IPS-20b (cell line): ENCODE results near the gene ADAMTS18.

Source experiments
- H3K27ac ChIP-seq: one replicate; pipeline ENCODE4 v1.5.1; 2013; ENCODE audit warnings: low read length
- H3K27me3 ChIP-seq: 2 replicates; pipeline ENCODE4 v1.6.1; 2013; ENCODE audit warnings: mild to moderate bottlenecking, low read length, inconsistent platforms; ENCODE audit not compliant: insufficient read depth
- H3K36me3 ChIP-seq: 2 replicates; pipeline ENCODE4 v1.6.1; 2013; ENCODE audit warnings: low read depth, mild to moderate bottlenecking, inconsistent platforms, low read length, moderate library complexity; ENCODE audit not compliant: insufficient read depth
- H3K4me1 ChIP-seq: 2 replicates; pipeline ENCODE4 v1.6.1; 2013; ENCODE audit warnings: mild to moderate bottlenecking, control low read depth, inconsistent platforms, low read length, moderate library complexity; ENCODE audit not compliant: insufficient read depth
- H3K4me3 ChIP-seq: 2 replicates; pipeline ENCODE4 v1.5.1; 2013; ENCODE audit warnings: mild to moderate bottlenecking, low read length, inconsistent platforms
- H3K9ac ChIP-seq: 2 replicates; pipeline ENCODE4 v1.6.1; 2013; ENCODE audit warnings: low read depth, mild to moderate bottlenecking, inconsistent platforms, low read length, moderate library complexity
- H3K9me3 ChIP-seq: 2 replicates; pipeline ENCODE4 v1.6.1; 2013; ENCODE audit warnings: mild to moderate bottlenecking, low read depth, low read length, inconsistent platforms; ENCODE audit not compliant: insufficient read depth

Gene ADAMTS18

DNA sequence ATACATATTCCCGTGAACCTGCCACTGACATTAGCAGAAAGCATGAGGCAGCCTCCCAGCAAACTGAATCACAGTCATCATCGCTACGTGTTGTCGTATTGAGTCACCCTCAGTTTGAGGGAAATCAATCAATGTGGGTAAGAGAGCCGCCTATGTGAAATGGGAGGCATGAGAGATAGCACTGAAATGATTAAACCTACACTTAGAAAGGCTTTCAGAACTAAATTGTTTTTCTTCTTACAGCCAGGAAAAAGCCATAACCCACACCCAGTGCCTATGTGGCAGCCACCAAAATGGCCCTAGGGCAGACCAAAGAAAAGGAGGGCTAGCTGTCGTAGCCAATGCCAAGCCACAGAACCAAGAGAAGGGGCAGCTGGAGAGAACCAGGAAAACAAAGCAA is 90.5 kb downstream of the ADAMTS18 start:
- Histone ChIP-seq H3K9me3 (no peaks in the 10 kb centered on the region; the same call in 1 of the 2 replicates), H3K9ac (no peak overlapping the region), H3K36me3 (no peaks in the 10 kb centered on the region)

DNA sequence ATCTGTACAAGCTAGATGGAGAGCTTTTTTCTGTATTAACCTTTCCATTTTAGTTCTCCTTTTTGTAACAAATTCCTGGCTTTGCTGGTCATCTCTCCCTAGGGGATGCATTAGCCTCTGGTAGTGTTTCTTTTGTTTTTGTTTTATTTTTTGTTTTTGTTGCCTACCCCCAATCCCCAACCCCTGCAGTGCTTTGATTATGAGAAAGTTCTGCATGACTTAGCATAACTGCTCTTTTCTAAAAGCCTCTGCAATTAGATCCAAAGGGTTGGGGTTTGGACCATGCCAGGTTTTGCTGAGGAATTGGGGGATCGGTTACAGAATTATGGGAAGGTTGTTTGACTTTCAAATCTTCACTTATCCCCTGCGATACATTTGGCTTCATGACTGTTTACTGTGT is 98.2 kb downstream of the ADAMTS18 start:
- 0 out of 2 replicates have a peak overlapping the region, but pooled peaks have one; percentile 7 for H3K9ac ChIP-seq
- no peak overlapping the region for H3K27ac ChIP-seq
- H3K4me3 ChIP-seq, result peak overlapping the region; percentile 28; the same call in 1 of the 2 replicates
- H3K27me3 ChIP-seq, result no peaks in the 10 kb centered on the region
- H3K36me3 ChIP-seq, result no peaks in the 10 kb centered on the region
- H3K4me1 ChIP-seq, result peaks cover 21% of the 10 kb centered on the region
- no peaks in the 10 kb centered on the region for H3K9me3 ChIP-seq

More for the DNA sequence above, 90.5 kb downstream of the ADAMTS18 start:
- H3K27me3 ChIP-seq, result no peaks in the 10 kb centered on the region
- H3K4me3 ChIP-seq, result no peak overlapping the region
- H3K27ac ChIP-seq, result no peak overlapping the region
- H3K4me1 ChIP-seq, result no peaks in the 10 kb centered on the region

DNA sequence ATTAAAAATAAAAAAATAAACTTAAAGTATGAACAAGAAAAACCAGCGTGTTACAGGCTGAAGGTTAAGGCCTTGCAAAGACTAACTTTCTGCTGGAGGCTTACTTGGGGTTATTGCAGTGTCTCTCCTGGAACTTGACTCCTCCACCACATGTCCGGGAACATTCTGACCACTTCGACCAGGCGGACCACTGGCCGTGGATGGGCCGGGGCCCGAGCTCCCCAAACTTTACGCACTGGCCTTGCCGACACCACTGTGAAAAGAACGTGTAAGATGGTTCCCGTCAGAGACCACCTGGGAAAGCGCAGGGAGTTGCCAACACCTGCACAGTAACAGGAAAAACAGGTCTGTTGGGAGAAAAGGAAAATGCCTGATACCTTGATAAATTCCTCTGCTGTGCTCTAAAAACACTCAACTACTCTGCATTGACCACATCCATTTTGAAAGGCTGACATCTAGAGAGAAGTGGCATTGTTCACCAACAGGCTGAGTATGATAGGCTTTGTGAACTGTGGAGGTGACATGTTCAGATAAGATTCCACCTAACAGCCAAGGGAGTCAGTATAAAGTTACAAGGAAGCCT is 99.1 kb downstream of the ADAMTS18 start:
- no peak overlapping the region for H3K9ac ChIP-seq
- H3K27me3 ChIP-seq, result no peaks in the 10 kb centered on the region
- H3K9me3 ChIP-seq, result no peaks in the 10 kb centered on the region
- peak overlapping the region; percentile 28 for H3K4me3 ChIP-seq
- H3K36me3 ChIP-seq, result no peaks in the 10 kb centered on the region
- no peak overlapping the region for H3K27ac ChIP-seq
- H3K4me1 ChIP-seq, result peaks cover 23% of the 10 kb centered on the region

DNA sequence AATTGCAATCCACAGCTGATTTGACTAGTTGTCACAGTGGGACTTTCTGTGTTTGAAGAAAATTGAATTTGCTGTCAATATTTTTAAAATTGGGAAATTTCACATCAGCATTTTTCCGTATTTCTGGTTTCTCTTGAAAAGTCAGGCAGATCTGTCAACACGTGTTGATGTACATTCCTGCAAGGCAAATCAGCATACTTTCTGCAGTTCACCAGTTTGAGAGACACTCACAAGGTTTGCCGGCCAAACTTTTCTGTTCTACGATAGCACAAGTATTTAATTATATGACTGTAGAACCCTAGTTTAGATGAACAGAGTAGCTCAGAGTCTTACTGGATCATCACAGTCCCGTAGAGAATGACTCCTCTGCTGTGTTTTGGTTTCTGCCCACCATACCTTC is 102.0 kb downstream of the ADAMTS18 start:
- no peaks in the 10 kb centered on the region for H3K36me3 ChIP-seq
- H3K27ac ChIP-seq, result no peak overlapping the region
- no peak overlapping the region for H3K4me3 ChIP-seq
- no peak overlapping the region for H3K9ac ChIP-seq
- no peaks in the 10 kb centered on the region for H3K9me3 ChIP-seq
- H3K27me3 ChIP-seq, result no peaks in the 10 kb centered on the region
- H3K4me1 ChIP-seq, result peaks cover 28% of the 10 kb centered on the region

DNA sequence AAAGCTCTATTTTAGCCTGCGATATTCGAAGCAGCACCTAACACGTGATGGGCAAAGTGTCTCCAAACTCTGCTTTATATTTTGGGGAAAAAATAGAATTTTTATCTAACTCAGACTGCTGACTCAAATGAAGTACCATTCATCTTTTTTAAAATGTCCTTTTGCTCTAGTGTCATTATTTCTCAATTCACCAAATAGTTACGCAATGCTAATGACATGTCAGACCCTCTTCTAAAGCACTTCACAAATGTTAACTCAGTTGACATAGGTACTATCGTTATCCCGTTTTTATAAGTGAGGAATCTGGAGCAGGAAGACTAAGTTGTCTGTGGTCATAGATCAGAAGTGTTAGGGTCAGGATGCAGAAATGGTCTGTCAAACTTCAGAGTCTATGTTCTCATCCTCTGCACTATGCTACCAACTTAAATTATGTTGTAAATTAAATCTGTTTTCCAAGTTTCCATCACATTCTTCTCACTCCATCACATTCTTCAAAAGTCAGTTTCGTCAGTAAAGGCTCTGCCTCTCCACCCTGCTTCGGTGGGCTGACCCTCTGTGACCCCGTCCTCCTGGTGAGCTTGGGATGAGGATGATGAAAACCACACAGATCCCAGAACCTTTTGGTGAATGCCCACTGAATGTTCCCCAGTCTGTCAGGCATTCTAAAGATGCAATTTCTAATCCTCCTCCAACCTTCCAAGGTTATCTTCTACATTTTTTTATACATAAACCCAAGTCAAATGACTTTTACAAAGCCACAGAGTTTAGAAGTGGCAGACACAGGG is 102.8 kb downstream of the ADAMTS18 start:
- Histone ChIP-seq H3K27ac (no peak overlapping the region), H3K9me3 (no peaks in the 10 kb centered on the region), H3K4me1 (peaks cover 21% of the 10 kb centered on the region), H3K27me3 (no peaks in the 10 kb centered on the region), H3K36me3 (no peaks in the 10 kb centered on the region), H3K9ac (no peak overlapping the region), H3K4me3 (no peak overlapping the region)

DNA sequence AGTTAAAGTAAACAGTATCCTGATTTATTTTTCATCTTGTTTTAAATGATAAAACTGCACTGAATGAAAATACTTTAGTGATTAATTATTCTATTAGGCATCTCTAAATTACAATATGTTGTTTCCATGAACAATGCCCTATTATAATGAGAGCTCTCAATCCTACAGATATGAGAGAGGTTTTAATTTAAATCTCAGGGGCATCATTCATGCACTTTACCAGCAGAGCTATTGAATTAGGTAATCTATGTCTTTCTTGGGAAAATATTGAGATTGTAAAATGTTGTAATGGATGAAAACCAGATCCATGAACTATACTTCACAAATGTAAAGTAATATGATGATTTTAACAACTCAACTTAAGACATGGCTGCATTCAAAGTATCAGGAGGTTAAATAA is 103.8 kb downstream of the ADAMTS18 start:
- Histone ChIP-seq H3K9ac (no peak overlapping the region), H3K27ac (no peak overlapping the region), H3K27me3 (no peaks in the 10 kb centered on the region)

DNA sequence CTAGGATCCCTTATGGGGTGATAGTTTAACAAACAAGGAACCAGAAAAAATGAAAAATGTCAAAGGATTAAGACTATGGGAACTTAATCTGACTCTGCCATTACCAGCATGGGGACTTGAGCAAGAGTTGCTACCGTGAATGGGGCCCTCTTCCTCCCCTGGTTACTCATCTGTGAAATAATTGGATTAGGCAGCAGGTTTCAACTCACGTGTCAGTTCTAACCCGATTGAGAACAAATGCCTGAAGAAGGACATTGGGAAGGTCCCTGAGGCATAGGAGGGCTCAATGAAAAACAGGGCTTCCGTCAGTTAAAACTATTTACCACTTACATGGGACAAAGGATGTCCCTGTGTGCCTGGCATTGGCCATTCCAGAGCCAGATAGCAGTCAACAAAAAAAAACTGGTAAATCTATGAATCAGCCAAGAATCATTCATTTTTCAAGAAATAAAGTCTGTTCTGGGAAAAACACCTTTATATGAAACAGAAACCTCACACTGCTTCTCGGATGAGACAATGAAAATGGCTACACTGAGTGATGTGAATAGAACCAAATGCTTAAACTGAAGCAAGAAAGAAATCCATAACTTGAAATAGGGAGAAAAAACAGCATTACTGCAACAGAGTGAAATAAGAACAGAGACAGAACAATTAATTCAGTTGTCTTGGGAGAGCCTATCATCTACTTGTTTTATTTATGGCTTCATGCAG is 104.3 kb downstream of the ADAMTS18 start:
- Histone ChIP-seq H3K4me3 (no peak overlapping the region), H3K9me3 (no peaks in the 10 kb centered on the region), H3K27ac (no peak overlapping the region), H3K27me3 (no peaks in the 10 kb centered on the region), H3K4me1 (peaks cover 7% of the 10 kb centered on the region; the same call in 1 of the 2 replicates), H3K36me3 (no peaks in the 10 kb centered on the region), H3K9ac (no peak overlapping the region)

More for the DNA sequence above, 103.8 kb downstream of the ADAMTS18 start:
- H3K9me3 ChIP-seq, result no peaks in the 10 kb centered on the region
- H3K4me1 ChIP-seq, result peaks cover 12% of the 10 kb centered on the region; the same call in 1 of the 2 replicates
- no peak overlapping the region for H3K4me3 ChIP-seq
- no peaks in the 10 kb centered on the region for H3K36me3 ChIP-seq

DNA sequence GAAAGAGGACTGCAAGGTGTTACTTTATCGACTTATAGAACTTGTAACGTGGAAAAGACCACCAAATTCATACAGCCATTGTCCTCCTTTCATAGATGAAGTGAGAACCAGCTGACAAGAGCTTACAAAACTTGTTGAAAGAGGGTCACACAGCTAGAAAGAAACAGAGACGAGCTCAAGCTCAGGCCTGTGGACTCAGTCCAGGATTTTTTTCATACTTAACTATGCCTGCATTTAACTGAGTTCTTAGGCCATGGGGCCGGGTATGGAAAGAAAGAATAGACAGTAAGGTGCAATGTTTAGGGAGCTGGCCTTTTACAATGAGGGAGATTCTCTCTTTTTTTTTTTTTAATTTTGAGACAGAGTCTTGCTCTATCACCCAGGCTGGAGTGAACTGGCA is 106.1 kb downstream of the ADAMTS18 start:
- Histone ChIP-seq H3K36me3 (no peaks in the 10 kb centered on the region), H3K27me3 (no peaks in the 10 kb centered on the region), H3K9me3 (no peaks in the 10 kb centered on the region), H3K27ac (no peak overlapping the region), H3K4me3 (no peak overlapping the region), H3K4me1 (peaks cover 7% of the 10 kb centered on the region; the same call in 1 of the 2 replicates), H3K9ac (no peak overlapping the region)

DNA sequence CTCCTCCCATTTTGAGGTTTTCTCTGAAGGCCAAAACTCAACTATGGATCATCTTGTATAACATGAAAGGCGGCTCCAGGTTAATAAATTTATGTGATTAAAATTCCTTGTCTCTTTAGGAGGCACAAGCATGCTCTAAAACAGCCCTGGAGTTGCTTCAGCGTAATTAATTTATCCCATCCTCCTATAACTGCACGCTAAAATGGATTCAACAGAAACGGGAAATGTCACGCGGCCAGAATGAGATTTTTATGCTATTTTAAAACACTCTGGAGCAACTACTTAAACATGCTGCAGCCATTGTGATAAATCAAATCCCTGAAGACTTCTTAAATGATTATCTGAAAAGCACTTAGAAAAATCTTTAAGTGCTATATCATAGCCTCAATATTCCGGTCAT is 106.6 kb downstream of the ADAMTS18 start:
- Histone ChIP-seq H3K4me3 (no peak overlapping the region), H3K9me3 (no peaks in the 10 kb centered on the region), H3K9ac (no peak overlapping the region), H3K27me3 (no peaks in the 10 kb centered on the region), H3K36me3 (no peaks in the 10 kb centered on the region), H3K4me1 (peaks cover 7% of the 10 kb centered on the region; the same call in 1 of the 2 replicates), H3K27ac (no peak overlapping the region)

DNA sequence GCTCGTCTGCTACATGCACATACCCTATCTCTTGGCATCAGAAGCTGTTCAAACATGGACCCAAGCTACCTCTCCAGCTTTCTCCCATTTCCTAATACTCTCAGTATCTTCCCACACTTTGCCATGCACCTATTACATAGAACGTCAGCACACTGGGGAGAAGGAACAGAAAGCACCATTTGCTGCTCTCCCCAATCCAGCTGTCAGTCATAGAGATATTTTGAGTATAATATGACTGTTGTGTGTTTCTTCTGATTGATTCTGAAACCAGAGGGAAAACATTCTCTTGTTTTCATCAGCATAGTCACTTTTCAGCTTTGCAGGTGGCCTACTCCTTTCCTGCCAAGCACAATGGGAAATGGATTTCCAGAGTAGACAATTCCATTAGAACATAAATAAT is 107.1 kb downstream of the ADAMTS18 start:
- Histone ChIP-seq H3K36me3 (no peaks in the 10 kb centered on the region), H3K4me1 (peaks cover 7% of the 10 kb centered on the region; the same call in 1 of the 2 replicates), H3K9ac (no peak overlapping the region), H3K27me3 (no peaks in the 10 kb centered on the region), H3K4me3 (no peak overlapping the region), H3K27ac (no peak overlapping the region), H3K9me3 (no peaks in the 10 kb centered on the region)

DNA sequence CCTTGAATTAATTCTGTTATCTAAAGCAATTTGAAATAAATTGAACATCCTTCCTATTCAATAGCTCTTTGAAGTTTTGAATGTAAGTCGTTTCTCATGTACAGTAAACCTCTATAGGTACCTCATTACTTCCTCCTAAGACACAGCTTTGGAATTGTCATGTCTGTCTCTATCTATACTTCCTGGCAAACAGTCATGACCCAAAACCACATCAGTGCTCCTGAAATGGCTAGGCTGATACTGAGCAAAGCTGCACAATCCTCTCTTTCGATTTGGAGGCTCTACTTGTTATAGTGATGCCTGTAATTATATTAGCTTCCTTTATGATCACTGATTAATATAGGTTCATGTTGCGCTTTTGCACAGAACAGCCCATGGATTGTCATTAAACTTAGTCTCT is 110.1 kb downstream of the ADAMTS18 start:
- no peak overlapping the region for H3K4me3 ChIP-seq
- H3K9ac ChIP-seq, result no peak overlapping the region
- H3K9me3 ChIP-seq, result no peaks in the 10 kb centered on the region
- H3K27me3 ChIP-seq, result no peaks in the 10 kb centered on the region
- no peaks in the 10 kb centered on the region for H3K36me3 ChIP-seq
- H3K4me1 ChIP-seq, result no peaks in the 10 kb centered on the region
- no peak overlapping the region for H3K27ac ChIP-seq
